Body of pancreas (tissue), 4 donors: ENCODE results near the gene ARMC3.

Experiments
- POLR2A ChIP-seq, 3 donors: fragments of 450-650 bp; IDR thresholded peaks; one replicate each; pipeline ENCODE4 v1.6.1; 2016; ENCODE audit warnings: antibody characterized with exemption in 3 of 3, mild to moderate bottlenecking in 2 of 3
- TF ChIP-seq, protein P1 (sequence below), 7 experiments: fragments of 450-650 bp in 4 of 7; fragments of 200-600 bp in 3 of 7; sonication (generic) in 3 of 7; IDR thresholded peaks; one replicate each; pipeline ENCODE4 v1.5.1; 2016 to 2019; ENCODE audit warnings: antibody characterized with exemption in 7 of 7

DNA sequence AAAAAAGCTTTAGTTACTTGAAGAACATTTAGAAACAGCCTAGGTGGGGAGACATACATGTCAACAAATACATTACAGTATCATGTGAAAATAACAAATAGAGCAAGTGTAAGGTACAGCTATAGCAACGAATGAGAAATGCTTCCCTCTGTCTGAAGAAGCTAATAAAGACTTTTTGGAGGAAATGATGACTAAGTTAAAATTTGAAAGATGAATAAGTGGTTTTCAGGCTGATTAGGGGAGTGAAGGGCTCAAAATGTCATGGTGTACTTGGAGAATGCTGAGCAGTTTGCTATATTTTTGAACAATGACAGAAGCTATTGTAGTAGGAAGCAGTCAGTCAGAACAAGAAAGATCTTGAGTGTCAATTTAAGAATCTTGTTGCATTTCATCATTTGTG lies 2.8 kb upstream of the ARMC3 start:
- no peak for TF ChIP-seq POLR2A (IDR thresholded peaks at IDR 0.05)
- TF ChIP-seq, protein P1, sequence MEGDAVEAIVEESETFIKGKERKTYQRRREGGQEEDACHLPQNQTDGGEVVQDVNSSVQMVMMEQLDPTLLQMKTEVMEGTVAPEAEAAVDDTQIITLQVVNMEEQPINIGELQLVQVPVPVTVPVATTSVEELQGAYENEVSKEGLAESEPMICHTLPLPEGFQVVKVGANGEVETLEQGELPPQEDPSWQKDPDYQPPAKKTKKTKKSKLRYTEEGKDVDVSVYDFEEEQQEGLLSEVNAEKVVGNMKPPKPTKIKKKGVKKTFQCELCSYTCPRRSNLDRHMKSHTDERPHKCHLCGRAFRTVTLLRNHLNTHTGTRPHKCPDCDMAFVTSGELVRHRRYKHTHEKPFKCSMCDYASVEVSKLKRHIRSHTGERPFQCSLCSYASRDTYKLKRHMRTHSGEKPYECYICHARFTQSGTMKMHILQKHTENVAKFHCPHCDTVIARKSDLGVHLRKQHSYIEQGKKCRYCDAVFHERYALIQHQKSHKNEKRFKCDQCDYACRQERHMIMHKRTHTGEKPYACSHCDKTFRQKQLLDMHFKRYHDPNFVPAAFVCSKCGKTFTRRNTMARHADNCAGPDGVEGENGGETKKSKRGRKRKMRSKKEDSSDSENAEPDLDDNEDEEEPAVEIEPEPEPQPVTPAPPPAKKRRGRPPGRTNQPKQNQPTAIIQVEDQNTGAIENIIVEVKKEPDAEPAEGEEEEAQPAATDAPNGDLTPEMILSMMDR (IDR thresholded peaks at IDR 0.05): no peak
